HG02973 (cell line): Measurements from ENCODE around the gene CWC15.
A peak's percentile ranks its signal among the peaks of the same experiment; 100 is the strongest.
"Not testable (repeated sequence)": the region's sequence is repeated elsewhere in the genome, so short reads cannot be mapped to it uniquely, and the experiment has no call there.

Source experiments
- ATAC-seq: cut with Tn5 transposase; IDR thresholded peaks from one replicate; pipeline ENCODE4 v1.9.1; 2021; ENCODE audit warnings: moderate library complexity; ENCODE audit not compliant: unreplicated experiment

Gene CWC15

DNA sequence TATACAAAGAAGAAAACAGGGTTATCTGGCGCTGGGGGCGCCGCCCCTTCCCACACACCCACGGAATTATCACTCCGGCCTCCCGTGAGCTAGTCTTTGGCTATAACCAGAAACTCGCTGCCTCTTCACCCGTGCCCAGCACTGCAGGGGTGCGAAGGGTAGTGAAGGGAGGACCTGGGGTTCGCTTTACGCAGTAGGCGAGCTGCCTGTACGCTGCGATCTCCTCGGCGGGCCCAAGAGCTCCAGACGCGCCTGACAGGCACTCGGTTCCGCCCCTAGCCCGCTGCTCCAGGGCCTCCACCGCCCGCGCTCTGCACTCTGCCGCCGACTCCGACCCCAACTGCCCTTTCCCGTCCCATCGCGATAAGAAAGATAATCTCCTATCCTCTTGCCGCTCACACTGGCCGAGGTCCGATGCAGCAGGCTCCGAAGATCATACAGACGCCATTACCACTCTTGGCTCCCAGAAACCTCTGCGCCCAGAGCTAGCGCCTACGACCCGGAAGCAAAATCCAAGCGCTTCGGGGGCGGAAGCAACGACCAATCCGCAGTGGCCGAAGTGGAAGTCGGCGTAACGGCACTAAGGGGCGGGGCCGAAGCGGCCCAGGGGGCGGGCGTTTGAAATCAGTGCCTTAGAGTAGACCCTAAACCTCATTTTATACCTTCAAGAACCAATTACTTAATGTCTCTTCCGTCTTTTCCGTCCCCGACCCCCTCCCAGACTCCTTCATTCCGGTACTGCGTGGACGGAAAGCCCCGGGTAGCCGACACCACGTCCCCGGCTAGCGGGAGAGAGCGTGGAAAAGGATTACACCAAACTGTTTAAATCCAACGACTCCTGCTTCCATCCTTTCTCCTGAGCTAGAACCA lies at the start of gene CWC15, which contains the start of gene KDM4D:
TSS of gene CWC15 (minus strand) at position 458 of the 870 bp plus-strand sequence. CDS start 1,371 bp downstream, outside the sequence.
TSS of gene KDM4D (plus strand) at position 611 of the 870 bp plus-strand sequence. CDS start 23,664 bp downstream, outside the sequence.
- peak; percentile 100 for ATAC-seq

DNA sequence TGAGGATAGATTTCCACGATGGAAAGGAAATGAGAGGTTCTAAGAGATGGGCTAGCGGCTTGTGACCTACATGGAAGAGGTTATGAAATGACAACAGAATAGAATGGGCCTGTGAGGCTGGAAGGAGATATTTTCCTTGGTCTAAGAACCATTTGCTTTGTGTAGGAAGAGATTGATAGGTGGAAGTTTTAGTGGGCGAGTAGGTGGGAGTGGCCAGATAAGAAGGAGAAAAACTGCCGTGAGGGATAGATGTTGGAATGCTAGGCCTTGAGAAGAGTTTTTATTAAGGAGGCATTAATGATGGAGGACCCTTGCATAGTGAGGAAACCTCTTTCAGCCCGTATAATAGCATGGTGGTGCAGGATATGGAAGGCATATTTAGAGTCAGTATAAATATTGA lies 48.1 kb upstream of the CWC15 start:
- ATAC-seq: not testable (repeated sequence)

DNA sequence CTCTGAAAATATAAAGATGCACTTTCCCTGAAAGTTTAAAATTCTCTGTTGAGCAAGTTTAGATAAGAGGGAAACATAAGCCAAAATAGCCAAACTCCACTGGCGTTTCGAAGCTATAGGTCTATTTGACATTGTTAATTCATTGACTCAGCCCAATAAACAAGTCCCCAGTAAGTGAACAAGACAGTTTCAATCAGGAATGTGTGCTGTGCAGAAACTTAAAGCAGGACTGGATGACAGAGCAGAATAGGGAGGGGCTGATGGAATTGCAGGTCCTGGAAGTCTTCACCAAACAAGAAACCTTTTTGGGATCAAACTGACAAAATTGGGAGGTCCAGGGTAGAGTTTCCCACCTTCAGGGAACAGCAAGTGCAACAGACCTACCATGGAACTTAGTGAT lies 42.8 kb upstream of the CWC15 start:
- no peak for ATAC-seq

DNA sequence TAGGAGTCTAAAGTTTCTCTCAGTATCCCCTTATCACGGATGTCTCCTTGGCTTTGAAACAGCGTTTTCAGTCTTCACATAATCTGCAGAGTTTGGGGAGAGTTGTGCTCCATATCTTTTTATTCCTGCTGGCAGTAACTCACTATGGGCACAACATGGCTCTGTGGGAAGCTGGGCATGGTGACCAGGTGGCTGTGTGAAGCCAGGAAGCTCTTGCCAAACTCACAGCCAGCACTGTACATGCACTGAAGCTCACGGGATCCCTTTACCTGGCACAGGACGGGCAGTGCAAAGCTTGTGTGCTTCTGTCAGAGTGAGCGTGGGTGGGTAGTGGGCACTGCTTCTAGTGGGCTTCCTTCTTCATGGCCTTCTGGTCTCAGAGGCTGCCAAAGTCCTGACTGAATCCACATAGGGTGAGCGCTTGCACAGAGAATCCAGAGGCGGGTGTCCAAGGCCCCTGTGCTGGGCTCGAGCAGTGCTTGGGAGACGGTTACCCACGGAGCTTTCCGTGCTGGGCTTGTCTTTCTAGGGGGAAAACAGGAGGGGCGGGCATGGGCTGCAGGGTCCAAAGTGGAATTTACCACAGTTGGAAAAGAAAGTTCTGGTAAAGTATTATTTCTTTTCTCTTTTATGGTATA lies 40.9 kb upstream of the CWC15 start:
- ATAC-seq: no peak

DNA sequence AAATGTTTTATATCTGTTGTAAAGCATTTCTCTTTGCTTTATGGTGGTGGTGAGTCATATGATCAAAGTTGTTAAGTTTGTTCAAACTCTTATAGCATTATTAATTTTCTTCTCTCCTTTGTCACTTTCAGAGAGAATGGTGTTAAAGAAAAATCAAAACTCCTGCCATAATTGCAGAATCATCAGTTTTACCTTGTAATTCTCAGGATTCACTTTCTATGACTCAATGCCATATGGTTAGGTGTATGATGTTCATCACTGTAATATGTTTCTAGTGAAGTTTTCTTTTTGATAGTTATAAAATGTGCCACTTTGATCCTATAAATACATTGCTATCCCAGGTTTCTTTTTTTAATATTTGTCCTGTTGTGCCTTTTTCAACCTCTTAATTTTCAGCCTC lies 38.0 kb upstream of the CWC15 start:
- ATAC-seq: no peak

DNA sequence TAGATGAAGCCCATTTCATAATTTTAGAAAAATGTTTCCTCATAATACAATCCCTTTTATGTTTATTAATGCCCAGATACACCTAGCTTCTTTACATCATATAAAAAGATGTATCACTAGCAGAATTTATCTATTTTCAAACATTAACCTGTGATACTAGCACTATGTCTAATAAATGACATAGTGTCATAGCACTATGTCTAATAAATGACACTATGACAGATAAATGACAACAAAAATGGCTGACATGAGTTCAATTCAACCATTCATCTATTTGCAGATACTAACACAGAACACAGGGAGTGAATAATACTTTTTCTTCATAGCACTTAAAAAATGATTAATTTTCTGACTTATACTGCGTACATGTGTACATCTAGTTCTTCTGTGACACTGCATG lies 32.3 kb upstream of the CWC15 start:
- ATAC-seq: no peak

DNA sequence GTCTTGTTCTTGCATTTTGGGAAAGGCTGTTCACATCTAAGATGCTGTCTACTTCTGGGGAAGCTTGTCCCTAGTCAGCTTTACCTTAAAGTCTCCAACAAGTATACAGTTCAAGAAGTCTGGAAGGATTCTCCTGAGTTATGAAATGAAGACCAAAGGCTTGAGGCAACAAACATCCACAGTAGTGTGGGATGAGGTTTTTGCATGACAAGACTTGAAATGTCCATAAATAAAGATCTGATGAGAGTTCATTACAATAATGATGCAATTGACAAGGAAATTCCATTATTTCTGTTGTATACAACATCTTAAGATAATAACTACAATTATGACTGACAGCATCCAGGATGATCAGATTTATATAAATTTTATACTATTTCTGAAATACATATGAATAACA lies 30.4 kb upstream of the CWC15 start:
- no peak for ATAC-seq

DNA sequence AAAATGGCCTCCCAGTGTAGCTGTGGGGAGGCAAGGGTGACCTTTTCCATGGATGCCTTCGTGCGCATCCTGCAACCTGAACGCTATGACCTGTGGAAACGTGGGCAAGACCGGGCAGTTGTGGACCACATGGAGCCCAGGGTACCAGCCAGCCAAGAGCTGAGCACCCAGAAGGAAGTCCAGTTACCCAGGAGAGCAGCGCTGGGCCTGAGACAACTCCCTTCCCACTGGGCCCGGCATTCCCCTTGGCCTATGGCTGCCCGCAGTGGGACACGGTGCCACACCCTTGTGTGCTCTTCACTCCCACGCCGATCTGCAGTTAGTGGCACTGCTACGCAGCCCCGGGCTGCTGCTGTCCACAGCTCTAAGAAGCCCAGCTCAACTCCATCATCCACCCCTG lies 24.9 kb upstream of the CWC15 start:
- no peak for ATAC-seq

DNA sequence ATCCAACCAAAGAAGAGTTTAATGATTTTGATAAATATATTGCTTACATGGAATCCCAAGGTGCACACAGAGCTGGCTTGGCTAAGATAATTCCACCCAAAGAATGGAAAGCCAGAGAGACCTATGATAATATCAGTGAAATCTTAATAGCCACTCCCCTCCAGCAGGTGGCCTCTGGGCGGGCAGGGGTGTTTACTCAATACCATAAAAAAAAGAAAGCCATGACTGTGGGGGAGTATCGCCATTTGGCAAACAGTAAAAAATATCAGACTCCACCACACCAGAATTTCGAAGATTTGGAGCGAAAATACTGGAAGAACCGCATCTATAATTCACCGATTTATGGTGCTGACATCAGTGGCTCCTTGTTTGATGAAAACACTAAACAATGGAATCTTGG lies 24.1 kb upstream of the CWC15 start:
- no peak for ATAC-seq

DNA sequence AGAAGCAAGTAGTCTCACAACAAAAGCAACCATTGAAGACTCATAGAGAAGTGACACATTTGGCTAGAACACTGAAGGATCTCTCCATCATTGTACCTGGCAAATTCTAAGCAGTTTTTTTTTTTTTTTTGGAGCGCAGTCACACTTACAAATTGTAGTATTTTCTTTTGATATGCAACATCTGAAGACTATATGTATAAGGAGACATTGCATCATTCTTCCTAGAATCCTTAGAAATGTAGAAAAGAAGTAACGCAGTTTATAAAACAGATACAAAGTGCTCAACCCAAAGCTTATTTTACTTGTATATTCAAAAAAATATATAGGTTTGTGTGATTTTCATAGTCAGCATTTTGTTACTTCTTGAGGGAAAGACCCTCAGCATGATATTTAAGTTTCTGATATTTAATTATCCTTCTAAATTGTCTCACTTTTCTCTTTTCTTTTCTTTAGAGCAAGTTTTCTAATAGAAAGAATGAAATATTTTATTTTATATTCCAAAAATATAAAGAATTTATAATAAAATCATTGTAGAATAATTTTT lies 20.1 kb upstream of the CWC15 start:
- ATAC-seq: no peak

DNA sequence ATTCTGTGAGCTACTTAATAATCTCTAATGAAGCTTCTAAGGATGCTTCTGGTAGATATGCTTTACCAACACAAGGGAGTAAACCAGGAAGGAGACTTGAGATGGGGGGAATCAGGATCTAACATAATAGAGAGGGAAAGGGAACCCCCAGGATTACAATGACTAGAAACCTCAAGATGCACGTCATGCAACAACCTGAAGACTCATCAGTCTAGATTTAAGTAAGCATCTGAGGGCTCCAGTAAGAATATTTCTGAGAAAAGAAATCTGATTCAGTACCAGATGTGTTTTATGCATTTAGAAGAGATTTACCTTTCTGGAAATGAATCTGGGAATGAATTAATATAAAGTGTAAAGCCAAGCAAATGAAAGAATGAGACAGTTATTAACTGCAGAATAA lies 15.4 kb upstream of the CWC15 start:
- ATAC-seq: no peak

DNA sequence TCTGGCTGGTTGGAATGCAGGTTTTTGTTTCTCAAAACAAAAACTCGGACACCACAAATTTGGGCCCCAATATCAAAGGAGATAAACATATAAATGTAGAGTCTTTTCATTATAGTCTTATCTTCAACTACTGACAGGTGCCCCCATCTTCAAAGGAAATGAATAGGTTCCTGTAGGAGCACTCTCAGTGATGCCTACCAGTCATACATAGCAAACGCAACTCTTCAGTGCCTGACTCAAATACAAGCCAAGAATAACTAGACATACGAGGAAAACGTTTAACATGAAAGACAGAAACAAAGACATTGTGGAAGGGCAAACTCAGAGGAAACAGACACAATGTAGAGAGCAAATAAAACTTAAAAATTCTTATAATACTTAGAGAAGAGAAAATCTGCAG lies 14.0 kb upstream of the CWC15 start:
- no peak for ATAC-seq

DNA sequence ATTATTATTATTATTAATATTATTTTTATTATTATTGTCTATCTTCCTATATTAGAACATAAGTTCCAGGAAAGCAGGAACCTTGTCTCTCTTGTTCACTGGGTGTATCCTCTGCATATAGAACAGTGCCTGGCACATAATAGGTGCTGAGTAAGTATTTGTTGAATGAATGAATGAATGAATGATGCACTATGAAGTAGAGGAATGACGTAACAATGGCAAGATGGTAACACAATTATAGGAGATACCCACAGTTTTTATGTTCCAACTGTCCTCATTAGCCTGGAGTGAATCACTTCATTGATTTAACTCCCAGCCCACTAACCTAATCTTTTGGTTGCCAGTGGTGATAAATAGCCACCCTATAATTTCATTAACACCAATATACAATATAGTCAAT lies 2.2 kb upstream of the CWC15 start:
- ATAC-seq: no peak

DNA sequence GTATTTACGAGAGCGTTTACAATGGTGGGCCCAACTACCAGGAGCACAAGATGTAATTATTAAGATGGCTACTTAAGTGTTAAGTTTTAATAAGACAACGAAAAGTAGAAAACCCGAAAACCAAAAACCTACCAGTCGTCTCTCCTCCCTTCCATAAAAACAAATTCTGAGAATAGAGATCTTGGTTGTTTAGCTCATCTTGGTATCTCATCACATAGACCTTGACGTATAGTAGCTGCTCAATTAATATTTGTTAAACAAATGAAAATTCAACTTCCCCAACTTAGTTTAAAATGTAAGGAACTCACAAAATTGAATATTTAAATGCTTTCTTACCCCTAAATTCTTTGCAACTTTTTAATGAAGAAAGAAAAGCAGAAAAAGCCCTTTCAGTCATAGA lies 822 bp upstream of the CWC15 start:
- ATAC-seq: no peak

DNA sequence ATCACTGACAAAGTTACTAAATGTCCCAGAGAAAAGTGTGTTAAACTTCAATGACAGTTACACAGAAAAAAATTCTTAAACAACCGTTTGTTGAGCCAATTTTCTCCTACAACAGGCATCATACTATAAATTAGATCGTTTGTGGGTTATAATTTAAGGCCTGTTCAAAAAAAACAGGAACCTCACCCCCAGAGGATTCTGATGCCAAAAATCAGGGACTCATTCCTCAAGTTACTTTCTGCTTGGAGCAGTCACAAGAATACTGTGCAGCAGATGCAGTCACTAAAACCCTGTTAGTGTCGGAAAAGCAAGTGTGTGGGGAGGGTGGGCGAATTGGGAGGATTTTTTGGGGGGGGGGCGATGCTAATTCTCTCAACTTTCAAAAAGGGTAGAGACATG lies 657 bp downstream of the CWC15 start:
- no peak for ATAC-seq

DNA sequence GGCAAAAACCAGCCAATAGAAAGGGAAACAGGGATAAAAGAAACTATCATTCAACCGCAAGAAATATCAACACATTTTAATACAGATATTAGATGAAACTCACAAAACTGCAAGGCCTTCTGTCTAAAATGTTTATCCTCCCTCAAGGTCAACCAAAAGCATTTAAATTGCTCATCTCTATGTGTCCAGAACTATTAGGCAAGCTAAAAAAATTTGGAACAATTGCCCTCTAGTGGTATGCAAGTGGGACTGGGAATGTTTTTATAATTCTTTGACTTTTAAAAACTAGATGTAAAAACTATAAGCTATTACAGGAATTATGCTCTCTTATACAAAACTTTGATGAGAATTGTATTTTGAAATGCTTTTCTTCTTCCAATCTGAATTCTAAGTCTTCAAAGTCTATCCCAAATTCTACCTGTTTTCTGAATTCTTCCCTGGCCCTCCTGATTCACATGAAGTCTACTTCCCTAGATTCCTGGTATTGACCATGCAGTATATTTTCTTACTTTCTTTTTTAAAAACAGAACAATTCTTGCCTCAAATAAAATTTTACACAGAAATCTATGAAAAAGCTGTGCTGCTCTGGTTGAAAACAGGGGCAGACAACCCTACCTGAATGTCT lies 4.9 kb downstream of the CWC15 start:
- no peak for ATAC-seq

DNA sequence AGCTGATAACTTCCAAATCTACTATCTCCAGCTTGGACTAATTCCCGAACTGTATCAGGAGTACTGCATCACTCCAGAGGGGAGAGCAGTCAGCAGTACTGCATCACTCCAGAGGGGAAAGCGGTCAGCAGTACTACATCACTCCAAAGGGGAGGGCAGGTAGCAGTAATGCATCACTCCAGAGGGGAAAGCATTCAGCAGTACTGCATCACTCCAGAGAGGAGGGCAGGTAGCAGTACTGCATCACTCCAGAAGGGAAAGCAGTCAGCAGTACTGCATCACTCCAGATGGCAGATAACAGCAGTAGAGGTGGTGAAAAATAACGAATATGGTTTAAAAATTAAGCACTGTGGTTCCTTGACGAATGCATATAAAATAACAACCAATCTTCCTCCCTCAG lies 8.4 kb downstream of the CWC15 start:
- ATAC-seq: no peak

DNA sequence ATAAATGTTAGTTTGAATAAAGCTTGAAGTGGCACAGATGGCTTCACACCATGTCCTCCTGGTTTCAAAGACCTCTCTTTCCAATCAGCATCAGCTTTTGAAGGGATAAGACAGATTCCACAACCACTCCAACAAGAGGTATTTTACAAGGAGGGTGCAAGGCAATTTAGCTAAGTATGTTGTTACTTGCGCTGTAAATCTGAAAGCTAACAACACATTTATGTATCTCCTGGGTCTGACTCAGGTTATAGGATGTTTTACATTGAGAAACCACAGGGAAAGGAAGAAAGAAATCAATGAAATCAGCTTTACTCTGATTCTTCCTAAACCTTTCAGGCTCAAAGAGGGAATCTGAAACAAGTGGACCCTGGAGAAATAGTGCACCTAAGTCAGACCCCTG lies 12.1 kb downstream of the CWC15 start:
- no peak for ATAC-seq

DNA sequence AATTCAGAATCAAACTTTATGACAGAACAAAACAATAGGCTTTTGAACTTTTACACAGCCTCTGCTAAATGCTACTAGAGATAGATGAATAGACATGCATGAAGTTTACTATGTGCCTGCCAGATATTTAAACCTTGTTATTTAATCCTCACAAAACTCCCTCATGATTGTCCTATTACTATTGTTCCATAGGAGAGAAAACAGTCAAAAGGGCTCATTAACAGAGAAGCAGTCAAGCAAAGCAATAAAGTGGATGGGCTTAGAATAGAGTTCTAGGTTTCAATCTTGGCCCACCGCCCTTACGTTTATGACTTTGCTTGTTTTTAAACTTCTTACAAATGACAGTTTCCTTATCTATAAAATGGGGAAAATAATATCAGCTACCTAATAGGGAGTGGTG lies 12.9 kb downstream of the CWC15 start:
- no peak for ATAC-seq

DNA sequence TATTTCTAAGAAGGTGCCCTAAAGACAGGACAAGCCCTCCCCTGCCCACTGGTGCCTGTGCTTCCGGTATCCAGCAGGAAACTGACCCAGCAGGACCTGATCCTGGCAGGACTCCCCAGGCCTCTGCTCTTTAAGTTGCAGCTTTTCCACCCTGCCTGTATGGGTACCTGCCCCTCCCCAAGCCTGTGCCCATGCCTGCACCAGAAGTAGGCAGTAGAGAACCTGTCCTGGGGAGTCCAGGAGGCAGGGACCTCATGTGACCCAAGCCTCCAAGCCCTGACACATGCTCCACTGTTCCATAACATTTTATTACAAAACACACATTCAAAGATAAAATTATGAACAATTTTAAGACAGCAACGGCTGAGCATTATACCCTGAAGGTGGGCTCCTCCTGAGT lies 14.2 kb downstream of the CWC15 start:
- no peak for ATAC-seq

DNA sequence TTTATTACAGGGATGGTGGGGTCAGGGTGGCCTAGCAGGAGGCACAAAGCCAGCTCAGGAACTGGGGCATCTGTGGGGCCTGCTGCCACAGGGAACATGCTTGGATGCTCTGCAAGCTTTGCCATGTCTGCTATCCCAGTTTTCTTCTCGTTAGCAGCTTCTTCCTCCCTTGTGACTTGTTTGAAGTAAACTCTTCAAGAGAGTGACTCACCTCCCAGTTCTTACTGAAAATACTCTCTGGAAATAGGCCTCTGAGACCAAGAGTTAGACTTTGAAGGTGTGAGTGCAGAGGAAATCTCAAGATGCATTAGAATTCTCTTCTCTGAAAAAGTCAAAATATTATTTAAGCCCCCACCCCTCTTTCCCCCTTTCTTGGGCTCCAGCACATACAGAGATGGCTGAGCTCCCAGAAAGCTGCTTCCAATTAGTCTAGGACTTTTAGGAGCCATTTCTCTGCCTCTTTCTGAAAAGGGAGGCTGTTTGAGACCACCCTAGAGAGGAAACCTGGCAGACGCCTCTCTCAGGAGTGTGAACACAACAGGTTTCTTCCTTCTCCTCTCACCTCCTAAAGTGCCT lies 15.1 kb downstream of the CWC15 start:
- no peak for ATAC-seq
